CD14-positive monocyte (primary cell): ENCODE results near the gene TEFM. TPM values are rescaled to one million over a fixed set of nuclear protein-coding genes. Genes with fewer than 3 reads are reported as not detected.

Source experiments
- DNase-seq, 3 donors: peaks; one replicate each; pipeline ENCODE4 v3.0.0-alpha.2; 2011 to 2022
- H2AFZ ChIP-seq: 2 replicates; pipeline ENCODE4 v1.6.0; 2012; ENCODE audit warnings: mild to moderate bottlenecking, low read depth, low read length, inconsistent platforms; ENCODE audit not compliant: insufficient read depth, poor library complexity, severe bottlenecking
- H3K27ac ChIP-seq, 2 donors: 1 replicate in 1 of 2; 2 replicates in 1 of 2; pipeline ENCODE4 v1.5.1; 2012 to 2013; ENCODE audit warnings: low read length in 2 of 2, control low read depth in 1 of 2, inconsistent platforms in 1 of 2, low read depth in 1 of 2, mild to moderate bottlenecking in 1 of 2
- H3K27me3 ChIP-seq, 2 donors: one replicate each; pipeline versions ENCODE4 v1.6.0 to v1.6.1; 2011 to 2013; ENCODE audit warnings: low read length in 2 of 2; ENCODE audit not compliant: control insufficient read depth in 2 of 2, insufficient read depth in 2 of 2
- H3K36me3 ChIP-seq, 2 donors: replicated peaks in 1 of 2; 1 replicate in 1 of 2; 2 replicates in 1 of 2; pipeline versions ENCODE4 v1.5.1 to v1.6.1; 2012 to 2013; ENCODE audit warnings: low read length in 2 of 2, control low read depth in 1 of 2, inconsistent platforms in 1 of 2, mild to moderate bottlenecking in 1 of 2; ENCODE audit not compliant: insufficient read depth in 2 of 2, control insufficient read depth in 1 of 2
- H3K4me1 ChIP-seq, 2 donors: 1 replicate in 1 of 2; 2 replicates in 1 of 2; pipeline versions ENCODE4 v1.5.1 to v1.6.1; 2012 to 2013; ENCODE audit warnings: low read length in 2 of 2, control low read depth in 1 of 2, inconsistent platforms in 1 of 2, mild to moderate bottlenecking in 1 of 2, moderate library complexity in 1 of 2; ENCODE audit not compliant: insufficient read depth in 2 of 2, control insufficient read depth in 1 of 2
- H3K4me2 ChIP-seq: replicated peaks from 2 replicates; pipeline ENCODE3; 2012; ENCODE audit warnings: low read length, moderate library complexity, mild to moderate bottlenecking; ENCODE audit not compliant: poor library complexity, severe bottlenecking; ENCODE audit errors: extremely low read depth
- H3K4me3 ChIP-seq, 3 experiments: fragments of 200-600 bp in 1 of 3; sonication (generic) in 1 of 3; replicated peaks in 1 of 3; 1 replicate in 2 of 3; 2 replicates in 1 of 3; pipeline ENCODE4 v1.5.1; 2011 to 2013; ENCODE audit warnings: low read length in 3 of 3, mild to moderate bottlenecking in 3 of 3, control low read depth in 2 of 3, low read depth in 2 of 3, inconsistent platforms in 1 of 3, moderate library complexity in 1 of 3
- H3K79me2 ChIP-seq: 2 replicates; pipeline ENCODE4 v1.6.0; 2012; ENCODE audit warnings: mild to moderate bottlenecking, control low read depth, inconsistent platforms, low read length, moderate library complexity; ENCODE audit not compliant: insufficient read depth
- H3K9ac ChIP-seq: 2 replicates; pipeline ENCODE4 v1.6.0; 2017; ENCODE audit warnings: low read length, mild to moderate bottlenecking; ENCODE audit not compliant: insufficient read depth, poor library complexity, severe bottlenecking
- H3K9me3 ChIP-seq, 2 donors: replicated peaks in 1 of 2; 1 replicate in 1 of 2; 2 replicates in 1 of 2; pipeline versions ENCODE4 v1.5.1 to v1.6.1; 2012 to 2013; ENCODE audit warnings: low read length in 2 of 2, control low read depth in 1 of 2; ENCODE audit not compliant: control insufficient read depth in 1 of 2, insufficient read depth in 1 of 2
- H4K20me1 ChIP-seq: 2 replicates; pipeline ENCODE4 v1.6.0; 2012; ENCODE audit warnings: mild to moderate bottlenecking, low read length, control low read depth, moderate library complexity; ENCODE audit not compliant: insufficient read depth
- H3K27ac Mint-ChIP-seq, 7 donors: one replicate each; pipeline ENCODE4 v1.8.0; 2020; ENCODE audit warnings: mild to moderate bottlenecking in 7 of 7, mixed read lengths in 7 of 7, moderate library complexity in 6 of 7, inconsistent platforms in 2 of 7
- H3K27me3 Mint-ChIP-seq, 3 donors: one replicate each; pipeline ENCODE4 v1.8.0; 2021 to 2022; ENCODE audit warnings: low read depth in 3 of 3, mild to moderate bottlenecking in 3 of 3, mixed read lengths in 3 of 3, moderate library complexity in 3 of 3, inconsistent platforms in 1 of 3
- H3K36me3 Mint-ChIP-seq, 2 donors: one replicate each; pipeline ENCODE4 v1.8.0; 2020; ENCODE audit warnings: mixed read lengths in 2 of 2, inconsistent platforms in 1 of 2, mild to moderate bottlenecking in 1 of 2
- H3K4me1 Mint-ChIP-seq: one replicate; pipeline ENCODE4 v1.8.0; 2020; ENCODE audit warnings: mild to moderate bottlenecking, mixed read lengths
- H3K4me3 Mint-ChIP-seq, 2 donors: one replicate each; pipeline ENCODE4 v1.8.0; 2020; ENCODE audit warnings: mild to moderate bottlenecking in 2 of 2, mixed read lengths in 2 of 2, moderate library complexity in 1 of 2
- H3K9me3 Mint-ChIP-seq, 7 donors: one replicate each; pipeline ENCODE4 v1.8.0; 2020 to 2022; ENCODE audit warnings: mixed read lengths in 7 of 7, mild to moderate bottlenecking in 6 of 7, moderate library complexity in 6 of 7, inconsistent platforms in 2 of 7
- WGBS: methylation state at CpG from one replicate; pipeline ENCODE4 v1.1.5; 2013; ENCODE audit warnings: missing lambda C conversion rate; ENCODE audit not compliant: insufficient coverage; 5-methylcytosine and 5-hydroxymethylcytosine counted together
- intact Hi-C, 2 donors: fragments of 100-400 bp; cut with micrococcal nuclease; formaldehyde crosslinking; loops; one replicate each; pipeline versions ENCODE4 v1.15.0 to v1.15.1; 2023
- polyA minus RNA-seq: library from RNA; depleted of rRNA, polyadenylated mRNA; stranded (reverse); fragments of >200 nt; gene quantifications from 2 replicates; pipeline ENCODE4 v1.2.3, GENCODE V29; 2012
- polyA plus RNA-seq, 3 donors: library from polyadenylated mRNA; depleted of rRNA in 1 of 3; unstranded in 2 of 3; stranded (reverse) in 1 of 3; fragments of 300-500 nt in 2 of 3; fragments of >200 nt in 1 of 3; fragmentation: Illumina TruSeq in 2 of 3; gene quantifications; 1 replicate in 2 of 3; 2 replicates in 1 of 3; pipeline ENCODE4 v1.2.3, GENCODE V29; 2012 to 2021
- total RNA-seq, 12 experiments: library from RNA in 1 of 12; stranded (reverse) in 1 of 12; fragments of 120-200 nt in 1 of 12; gene quantifications; one replicate each; pipeline ENCODE4 v1.2.4 and lab custom pipeline; 2013 to 2026; ENCODE audit warnings: mixed read lengths in 6 of 12, inconsistent platforms in 1 of 12
- TF ChIP-seq, protein P1 (sequence below): fragments of 200-600 bp; IDR thresholded peaks from one replicate; pipeline ENCODE4 v1.8.0; 2022; ENCODE audit warnings: antibody characterized with exemption, mild to moderate bottlenecking

Gene TEFM
- 22.1 TPM for total RNA-seq (2013)
- polyA plus RNA-seq: 10 to 100 TPM in 1 of 3 donors, 1 to 10 TPM in 2; 6.5 to 14.6 (median 10.0) TPM
- polyA minus RNA-seq: 2.9 and 5.3 TPM in 2 replicates
- total RNA-seq (lab: John Stamatoyannopoulos, UW): 1.8 to 6.5 (median 3.1) reads per million in 11 experiments

GRCh38 chr17:30906101-30906911 lies at the start of gene TEFM:
TSS of gene TEFM (minus strand) at chr17:30906238. CDS start at chr17:30906198, 40 bp downstream.
- TF ChIP-seq, protein P1, sequence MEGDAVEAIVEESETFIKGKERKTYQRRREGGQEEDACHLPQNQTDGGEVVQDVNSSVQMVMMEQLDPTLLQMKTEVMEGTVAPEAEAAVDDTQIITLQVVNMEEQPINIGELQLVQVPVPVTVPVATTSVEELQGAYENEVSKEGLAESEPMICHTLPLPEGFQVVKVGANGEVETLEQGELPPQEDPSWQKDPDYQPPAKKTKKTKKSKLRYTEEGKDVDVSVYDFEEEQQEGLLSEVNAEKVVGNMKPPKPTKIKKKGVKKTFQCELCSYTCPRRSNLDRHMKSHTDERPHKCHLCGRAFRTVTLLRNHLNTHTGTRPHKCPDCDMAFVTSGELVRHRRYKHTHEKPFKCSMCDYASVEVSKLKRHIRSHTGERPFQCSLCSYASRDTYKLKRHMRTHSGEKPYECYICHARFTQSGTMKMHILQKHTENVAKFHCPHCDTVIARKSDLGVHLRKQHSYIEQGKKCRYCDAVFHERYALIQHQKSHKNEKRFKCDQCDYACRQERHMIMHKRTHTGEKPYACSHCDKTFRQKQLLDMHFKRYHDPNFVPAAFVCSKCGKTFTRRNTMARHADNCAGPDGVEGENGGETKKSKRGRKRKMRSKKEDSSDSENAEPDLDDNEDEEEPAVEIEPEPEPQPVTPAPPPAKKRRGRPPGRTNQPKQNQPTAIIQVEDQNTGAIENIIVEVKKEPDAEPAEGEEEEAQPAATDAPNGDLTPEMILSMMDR: no peak
- Histone ChIP-seq H3K27me3 (no peaks in the 10 kb centered on the region), H2AFZ (peak within 1 kb of the TSS; percentile 99), H3K9me3 (no peaks in the 10 kb centered on the region), H3K9ac (peak within 1 kb of the TSS; percentile 92), H3K79me2 (peaks cover 63% of the 10 kb centered on the region), H3K4me2 (peak within 1 kb of the TSS; percentile 99), H3K36me3 (peaks cover 13 to 28% of the 10 kb centered on the region in 2 donors), H3K4me1 (peaks cover 19 to 22% of the 10 kb centered on the region in 2 donors), H3K4me3 (peak within 1 kb of the TSS; percentile 76 to 92 (median 91)), H3K27ac (peak within 1 kb of the TSS; percentile 74 to 93), H4K20me1 (no peaks in the 10 kb centered on the region)
- Mint-ChIP-seq H3K4me1 (peaks cover 27% of the 10 kb centered on the region), H3K9me3 (no peaks in the 10 kb centered on the region), H3K27me3 (peaks cover 0 to 3% (median 0%) of the 10 kb centered on the region in 3 donors), H3K4me3 (peak within 1 kb of the TSS; percentile 89 to 98), H3K36me3 (peaks cover 20 to 27% of the 10 kb centered on the region in 2 donors), H3K27ac (peak within 1 kb of the TSS; percentile 91 to 97 (median 93))
- WGBS: under 1% methylated on average over 40 of the region's 47 CpGs
- peak; percentile 80 to 88 (median 87) for DNase-seq
- intact Hi-C loops: no loop called here

GRCh38 chr17:30954046-30954830 lies 48.2 kb upstream of the TEFM start:
- Histone ChIP-seq H3K4me1 (peaks cover 100% of the 10 kb centered on the region in 2 donors), H3K36me3 (peaks cover 11 to 17% of the 10 kb centered on the region in 2 donors), H3K79me2 (peaks cover 51% of the 10 kb centered on the region), H3K9me3 (no peaks in the 10 kb centered on the region), H3K27ac (peak overlapping the region; percentile 80 to 90), H2AFZ (peak overlapping the region; percentile 36), H3K4me3 (peak overlapping the region in 2 of 3 experiments; percentile 2 to 69), H3K4me2 (peak overlapping the region; percentile 66), H4K20me1 (no peaks in the 10 kb centered on the region), H3K27me3 (no peaks in the 10 kb centered on the region), H3K9ac (peak overlapping the region; percentile 62)
- 0% methylated on average over 3 of the region's 6 CpGs for WGBS
- H3K27me3 Mint-ChIP-seq: peaks cover 0 to 5% (median 4%) of the 10 kb centered on the region in 3 donors
- peak overlapping the region; percentile 64 to 78 for H3K4me3 Mint-ChIP-seq
- H3K36me3 Mint-ChIP-seq: peaks cover 36 to 63% of the 10 kb centered on the region in 2 donors
- peak overlapping the region; percentile 95 to 99 (median 97) for H3K27ac Mint-ChIP-seq
- intact Hi-C loops: loop anchor here (1.0 to 10.0 kb wide), 5 partner anchors 16 to 538 kb away; partner anchors contain the start of gene EVI2B (in 1 of the 2)
- peaks cover 0 to 3% (median 0%) of the 10 kb centered on the region in 7 donors for H3K9me3 Mint-ChIP-seq
- H3K4me1 Mint-ChIP-seq: peaks cover 93% of the 10 kb centered on the region
- DNase-seq: peak; percentile 68 to 86 (median 80)
- TF ChIP-seq, protein P1: no peak
